Kidney epithelial cell (primary cell): ENCODE measurements around the gene ANKH. TPM values are rescaled to one million over a fixed set of nuclear protein-coding genes. Genes with fewer than 3 reads are reported as not detected.

Experiments
- DNase-seq: peaks from one replicate; pipeline ENCODE4 v3.0.0-alpha.2; 2010; ENCODE audit warnings: low read depth
- H3K27me3 ChIP-seq: 2 replicates; pipeline ENCODE4 v1.6.0; 2011; ENCODE audit warnings: low read length; ENCODE audit not compliant: control insufficient read depth, insufficient read depth
- H3K36me3 ChIP-seq: 2 replicates; pipeline ENCODE4 v1.5.1; 2011; ENCODE audit warnings: low read length; ENCODE audit not compliant: control insufficient read depth, insufficient read depth
- H3K4me3 ChIP-seq: 2 replicates; pipeline ENCODE4 v1.5.1; 2011; ENCODE audit warnings: low read depth, mild to moderate bottlenecking, control low read depth, low read length
- CTCF ChIP-seq: IDR thresholded peaks from 2 replicates; pipeline ENCODE4 v1.5.1; 2011; ENCODE audit warnings: mild to moderate bottlenecking, moderate library complexity, low read length, control low read depth, inconsistent platforms; ENCODE audit not compliant: insufficient read depth, poor library complexity, severe bottlenecking
- total RNA-seq: library from RNA; depleted of rRNA; stranded (reverse); fragments of >200 nt; gene quantifications from 2 replicates; pipeline ENCODE4 v1.2.3, GENCODE V29; 2015

The ANKH gene
- total RNA-seq, 1 donor from 2014 or later, result 15.8 TPM

- Histone ChIP-seq H3K4me3 (no peak overlapping the region), H3K27me3 (no peaks in the 10 kb centered on the region), H3K36me3 (no peaks in the 10 kb centered on the region)
- no peak for DNase-seq
- TF ChIP-seq CTCF, result no peak
Observed at GRCh38 chr5:14783691-14784090, 87.9 kb downstream of the ANKH start.

- no peak for DNase-seq
- H3K36me3 ChIP-seq, result no peaks in the 10 kb centered on the region
- H3K27me3 ChIP-seq, result no peaks in the 10 kb centered on the region
- no peak for TF ChIP-seq CTCF
- H3K4me3 ChIP-seq, result no peak overlapping the region
Observed at GRCh38 chr5:14782591-14782990, 89.0 kb downstream of the ANKH start.

- no peak overlapping the region for H3K4me3 ChIP-seq
- peak; percentile 18 for DNase-seq
- no peak for TF ChIP-seq CTCF
- no peaks in the 10 kb centered on the region for H3K27me3 ChIP-seq
- H3K36me3 ChIP-seq, result no peaks in the 10 kb centered on the region
Observed at GRCh38 chr5:14781106-14781505, 90.5 kb downstream of the ANKH start.

- Histone ChIP-seq H3K36me3 (no peaks in the 10 kb centered on the region), H3K27me3 (no peaks in the 10 kb centered on the region), H3K4me3 (no peak overlapping the region)
- DNase-seq, result no peak
- TF ChIP-seq CTCF, result no peak
Observed at GRCh38 chr5:14779975-14780374, 91.6 kb downstream of the ANKH start.

GRCh38 chr5:14778792-14779070 lies 92.8 kb downstream of the ANKH start:
- Histone ChIP-seq H3K4me3 (no peak overlapping the region), H3K27me3 (no peaks in the 10 kb centered on the region), H3K36me3 (no peaks in the 10 kb centered on the region)
- DNase-seq, result no peak
- no peak for TF ChIP-seq CTCF

- Histone ChIP-seq H3K36me3 (no peaks in the 10 kb centered on the region), H3K4me3 (no peak overlapping the region), H3K27me3 (no peaks in the 10 kb centered on the region)
- no peak for TF ChIP-seq CTCF
- DNase-seq, result no peak
Observed at GRCh38 chr5:14777932-14778791, 93.4 kb downstream of the ANKH start.
